Tibial nerve (tissue), 4 donors: Measurements from ENCODE around the gene ZNRF3. TPM values are rescaled to one million over a fixed set of nuclear protein-coding genes. Genes with fewer than 3 reads are reported as not detected.
"Not testable (repeated sequence)": the region's sequence is repeated elsewhere in the genome, so short reads cannot be mapped to it uniquely, and the experiment has no call there.

Experiments
- DNase-seq, 2 donors: peaks; one replicate each; pipeline ENCODE4 v3.0.0-alpha.2; 2019; ENCODE audit warnings: low spot score in 2 of 2
- H3K27ac ChIP-seq, 4 donors: fragments of 200-600 bp; sonication (generic) in 3 of 4; one replicate each; pipeline ENCODE4 v1.5.1; 2017 to 2019; ENCODE audit warnings: mild to moderate bottlenecking in 1 of 4
- H3K27me3 ChIP-seq, 2 donors: fragments of 200-600 bp; sonication (generic) in 1 of 2; one replicate each; pipeline versions ENCODE4 v1.5.1 to v1.6.0; 2017 to 2019
- H3K36me3 ChIP-seq, 3 donors: fragments of 200-600 bp; sonication (generic); one replicate each; pipeline ENCODE4 v1.5.1; 2018 to 2019
- H3K4me1 ChIP-seq, 4 donors: fragments of 200-600 bp; sonication (generic) in 3 of 4; one replicate each; pipeline ENCODE4 v1.5.1; 2017 to 2019
- H3K4me3 ChIP-seq, 4 donors: fragments of 200-600 bp; sonication (generic) in 3 of 4; one replicate each; pipeline ENCODE4 v1.5.1; 2017 to 2019; ENCODE audit warnings: mild to moderate bottlenecking in 1 of 4, moderate library complexity in 1 of 4
- H3K9me3 ChIP-seq, 4 donors: fragments of 200-600 bp; sonication (generic) in 3 of 4; one replicate each; pipeline ENCODE4 v1.5.1; 2017 to 2019
- CTCF ChIP-seq, 5 experiments: fragments of 200-600 bp in 3 of 5; fragments of 450-650 bp in 2 of 5; sonication (generic) in 3 of 5; IDR thresholded peaks; one replicate each; pipeline ENCODE4 v1.5.1; 2016 to 2019; ENCODE audit warnings: antibody characterized with exemption in 5 of 5, mild to moderate bottlenecking in 3 of 5, moderate library complexity in 2 of 5
- EP300 ChIP-seq, 2 donors: sonication (generic); formaldehyde crosslinking; IDR thresholded peaks; one replicate each; pipeline ENCODE4 v1.6.1; 2017; ENCODE audit warnings: antibody characterized with exemption in 2 of 2, mild to moderate bottlenecking in 1 of 2
- POLR2A ChIP-seq, 2 donors: fragments of 450-650 bp; IDR thresholded peaks; one replicate each; pipeline ENCODE4 v1.6.1; 2017; ENCODE audit warnings: antibody characterized with exemption in 2 of 2, mild to moderate bottlenecking in 2 of 2, moderate library complexity in 2 of 2
- WGBS, 2 donors: methylation state at CpG; one replicate each; pipeline ENCODE4 v1.1.5; 2018; 5-methylcytosine and 5-hydroxymethylcytosine counted together
- total RNA-seq, 4 donors: library from RNA; depleted of rRNA; stranded (reverse); fragments of >200 nt; gene quantifications; one replicate each; pipeline ENCODE4 v1.1.0, GENCODE V29; 2016

ZNRF3 gene
- total RNA-seq, 4 donors from 2014 or later, result 18.0 to 37.9 (median 23.5) TPM

- peak overlapping the region in 2 of 4 donors; percentile 11 to 51 for H3K27ac ChIP-seq
- H3K36me3 ChIP-seq, result no peaks in the 10 kb centered on the region
- no peaks in the 10 kb centered on the region for H3K9me3 ChIP-seq
- no peak for DNase-seq
- H3K4me3 ChIP-seq, result no peak overlapping the region
- no peaks in the 10 kb centered on the region for H3K27me3 ChIP-seq
- WGBS, 2 donors, result 83 to 87% methylated on average over 3 of the region's 3 CpGs
- TF ChIP-seq POLR2A (IDR thresholded peaks at IDR 0.05) (no peak), EP300 (IDR thresholded peaks at IDR 0.05) (no peak), CTCF (IDR thresholded peaks at IDR 0.05) (no peak)
- peaks cover 0 to 28% (median 2%) of the 10 kb centered on the region in 4 donors for H3K4me1 ChIP-seq
Measured at GRCh38 chr22:29081517-29082236, 198.3 kb downstream of the ZNRF3 start.

DNA sequence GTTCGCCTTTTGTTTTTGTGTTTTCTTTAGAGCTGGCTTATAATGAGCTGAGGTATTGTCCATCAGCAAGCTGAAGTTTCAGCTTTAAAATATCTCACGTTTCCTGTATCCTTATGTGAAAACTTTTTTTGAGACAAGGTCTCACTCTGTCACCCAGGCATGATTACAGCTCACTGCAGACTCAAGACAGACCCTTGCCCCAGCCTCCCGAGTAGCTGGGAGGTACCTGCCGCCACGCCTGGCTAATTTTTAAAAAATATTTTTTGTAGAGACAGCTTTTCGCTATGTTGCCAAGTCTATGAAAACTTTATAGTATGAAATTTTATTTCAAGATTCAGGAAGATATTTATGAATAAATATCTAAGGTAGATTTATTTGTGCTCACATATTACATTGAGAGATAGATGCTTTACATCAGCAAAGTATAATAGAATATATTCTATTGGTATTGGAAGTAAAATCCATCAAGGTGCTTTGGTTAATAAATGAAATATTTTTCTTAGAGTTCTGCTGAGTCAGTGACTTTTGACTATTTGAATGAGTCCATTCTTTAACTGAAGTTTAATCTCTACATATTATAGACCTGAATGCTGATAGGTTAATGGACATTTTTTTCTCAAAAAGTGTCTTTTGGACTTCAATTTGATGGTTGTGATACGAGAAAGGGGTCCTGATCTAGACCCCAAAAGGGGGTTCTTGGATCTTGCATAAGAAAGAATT is 199.6 kb downstream of the ZNRF3 start:
- peaks cover 0 to 28% (median 2%) of the 10 kb centered on the region in 4 donors for H3K4me1 ChIP-seq

DNA sequence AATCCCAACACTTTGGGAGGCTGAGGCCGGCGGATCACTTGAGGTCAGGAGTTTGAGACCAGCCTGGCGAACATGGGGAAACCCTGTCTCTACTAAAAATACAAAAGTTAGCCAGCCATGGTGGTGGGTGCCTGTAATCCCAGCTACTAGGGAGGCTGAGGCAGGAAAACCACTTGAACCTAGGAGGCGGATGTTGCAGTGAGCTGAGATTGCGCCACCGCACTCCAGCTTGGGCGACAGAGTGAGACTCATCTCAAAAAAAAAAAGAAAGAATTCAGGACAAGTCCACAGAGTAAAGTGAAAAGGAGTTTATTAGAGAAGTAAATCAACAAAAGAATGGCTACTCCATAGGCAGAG is 200.2 kb downstream of the ZNRF3 start:
- peaks cover 0 to 28% (median 2%) of the 10 kb centered on the region in 4 donors for H3K4me1 ChIP-seq
- not testable (repeated sequence) for H3K27me3 ChIP-seq, H3K27ac ChIP-seq, H3K4me3 ChIP-seq, DNase-seq, H3K9me3 ChIP-seq, H3K36me3 ChIP-seq
- WGBS, 2 donors, result 88 to 95% methylated on average over 7 of the region's 7 CpGs

More for the DNA sequence above, 199.6 kb downstream of the ZNRF3 start:
- 87 to 92% methylated on average over 7 of the region's 7 CpGs for WGBS, 2 donors
- Histone ChIP-seq H3K36me3 (no peaks in the 10 kb centered on the region), H3K27ac (no peak overlapping the region), H3K4me3 (no peak overlapping the region), H3K9me3 (no peaks in the 10 kb centered on the region), H3K27me3 (no peaks in the 10 kb centered on the region)
- no peak for DNase-seq
- TF ChIP-seq EP300 (IDR thresholded peaks at IDR 0.05) (no peak), POLR2A (IDR thresholded peaks at IDR 0.05) (no peak), CTCF (IDR thresholded peaks at IDR 0.05) (no peak)

GRCh38 chr22:29083933-29084591 is 200.7 kb downstream of the ZNRF3 start:
- no peak overlapping the region for H3K27ac ChIP-seq
- DNase-seq, result no peak
- no peak overlapping the region for H3K4me3 ChIP-seq
- WGBS, 2 donors, result 61 to 75% methylated on average over 5 of the region's 5 CpGs
- no peaks in the 10 kb centered on the region for H3K36me3 ChIP-seq
- peaks cover 0 to 23% (median 2%) of the 10 kb centered on the region in 4 donors for H3K4me1 ChIP-seq
- TF ChIP-seq EP300 (IDR thresholded peaks at IDR 0.05), result no peak
- TF ChIP-seq CTCF (IDR thresholded peaks at IDR 0.05), result no peak
- TF ChIP-seq POLR2A (IDR thresholded peaks at IDR 0.05), result no peak
- no peaks in the 10 kb centered on the region for H3K27me3 ChIP-seq
- no peaks in the 10 kb centered on the region for H3K9me3 ChIP-seq

DNA sequence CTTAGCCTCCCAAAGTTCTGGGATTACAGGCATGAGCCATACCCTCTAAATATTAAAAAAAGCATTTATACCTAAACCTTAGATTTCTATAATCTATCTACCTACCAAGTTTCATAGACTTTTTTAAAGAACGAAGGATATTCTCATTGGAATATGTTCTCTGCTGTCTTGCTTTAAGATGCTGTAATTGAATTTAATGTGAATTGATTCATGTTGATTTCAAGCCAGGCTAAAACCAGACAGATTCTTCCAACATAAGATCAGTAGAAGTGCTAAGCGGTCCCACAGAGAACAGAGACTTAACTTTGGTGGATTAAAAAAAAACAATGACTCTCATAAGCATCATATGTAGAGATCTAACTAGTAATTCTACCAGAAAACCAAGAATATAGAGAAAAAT is 203.6 kb downstream of the ZNRF3 start:
- no peaks in the 10 kb centered on the region for H3K36me3 ChIP-seq
- no peak for DNase-seq
- H3K9me3 ChIP-seq, result no peaks in the 10 kb centered on the region
- TF ChIP-seq POLR2A (IDR thresholded peaks at IDR 0.05), result no peak
- no peak for TF ChIP-seq EP300 (IDR thresholded peaks at IDR 0.05)
- no peak for TF ChIP-seq CTCF (IDR thresholded peaks at IDR 0.05)
- H3K27me3 ChIP-seq, result no peaks in the 10 kb centered on the region
- no peak overlapping the region for H3K27ac ChIP-seq
- WGBS, 2 donors, result 89 to 91% methylated on average over 2 of the region's 2 CpGs
- peaks cover 0 to 6% (median 0%) of the 10 kb centered on the region in 4 donors for H3K4me1 ChIP-seq
- H3K4me3 ChIP-seq, result no peak overlapping the region
